ENCODE results near the gene FBXO48.

- TF ChIP-seq CTCF (IDR thresholded peaks at IDR 0.05) (no peak), EZH2 (IDR thresholded peaks at IDR 0.05) (no peak)
Measured at GRCh38 chr2:68415521-68415920, 51.6 kb downstream of the FBXO48 start.

Measured in neural progenitor cell (in vitro differentiated cells).